ENCODE data around the gene PABPN1. TPM values are rescaled to one million over a fixed set of nuclear protein-coding genes. Genes with fewer than 3 reads are reported as not detected.

PABPN1 gene
- total and polyA plus RNA-seq, 9 of the 15 experiments (the other 6 are each of a cell fraction or from before 2014, with no cell fraction given): 32.6 to 388 (median 178) TPM

GRCh38 chr14:23294734-23295561 is 26.3 kb upstream of the PABPN1 start (continued):
- TF ChIP-seq, protein P1, sequence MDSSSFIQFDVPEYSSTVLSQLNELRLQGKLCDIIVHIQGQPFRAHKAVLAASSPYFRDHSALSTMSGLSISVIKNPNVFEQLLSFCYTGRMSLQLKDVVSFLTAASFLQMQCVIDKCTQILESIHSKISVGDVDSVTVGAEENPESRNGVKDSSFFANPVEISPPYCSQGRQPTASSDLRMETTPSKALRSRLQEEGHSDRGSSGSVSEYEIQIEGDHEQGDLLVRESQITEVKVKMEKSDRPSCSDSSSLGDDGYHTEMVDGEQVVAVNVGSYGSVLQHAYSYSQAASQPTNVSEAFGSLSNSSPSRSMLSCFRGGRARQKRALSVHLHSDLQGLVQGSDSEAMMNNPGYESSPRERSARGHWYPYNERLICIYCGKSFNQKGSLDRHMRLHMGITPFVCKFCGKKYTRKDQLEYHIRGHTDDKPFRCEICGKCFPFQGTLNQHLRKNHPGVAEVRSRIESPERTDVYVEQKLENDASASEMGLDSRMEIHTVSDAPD (CRISPR knock-in tag; IDR thresholded peaks at IDR 0.05): no peak
- TF ChIP-seq, protein P2, sequence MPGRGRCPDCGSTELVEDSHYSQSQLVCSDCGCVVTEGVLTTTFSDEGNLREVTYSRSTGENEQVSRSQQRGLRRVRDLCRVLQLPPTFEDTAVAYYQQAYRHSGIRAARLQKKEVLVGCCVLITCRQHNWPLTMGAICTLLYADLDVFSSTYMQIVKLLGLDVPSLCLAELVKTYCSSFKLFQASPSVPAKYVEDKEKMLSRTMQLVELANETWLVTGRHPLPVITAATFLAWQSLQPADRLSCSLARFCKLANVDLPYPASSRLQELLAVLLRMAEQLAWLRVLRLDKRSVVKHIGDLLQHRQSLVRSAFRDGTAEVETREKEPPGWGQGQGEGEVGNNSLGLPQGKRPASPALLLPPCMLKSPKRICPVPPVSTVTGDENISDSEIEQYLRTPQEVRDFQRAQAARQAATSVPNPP (IDR thresholded peaks at IDR 0.05; ENCODE audit: borderline replicate concordance, insufficient read depth, insufficient read length): no peak
- TF ChIP-seq RERE (CRISPR knock-in tag; IDR thresholded peaks at IDR 0.05; ENCODE audit: borderline replicate concordance) (no peak), ZBTB5 (IDR thresholded peaks at IDR 0.05) (no peak; the same call in 1 of the 2 replicates), ZNF586 (CRISPR knock-in tag; conservative IDR thresholded peaks at IDR 0.05) (no peak), IRF2 (CRISPR knock-in tag; IDR thresholded peaks at IDR 0.05) (no peak), FOXJ2 (tag; IDR thresholded peaks at IDR 0.05) (no peak), NRF1 (conservative IDR thresholded peaks at IDR 0.05 in 1 of 2, IDR thresholded peaks at IDR 0.05 in 1 of 2) (0 out of 4 replicates have a peak, but pooled peaks of 1 of the 2 experiments have one; percentile 12), FOXO4 (CRISPR knock-in tag; IDR thresholded peaks at IDR 0.05) (no peak), BRD4 (IDR thresholded peaks at IDR 0.05) (no peak), KLF10 (CRISPR knock-in tag; IDR thresholded peaks at IDR 0.05) (no peak), ZBTB8A (IDR thresholded peaks at IDR 0.05; ENCODE audit: partially characterized antibody) (no peak)
- TF ChIP-seq, protein P3, sequence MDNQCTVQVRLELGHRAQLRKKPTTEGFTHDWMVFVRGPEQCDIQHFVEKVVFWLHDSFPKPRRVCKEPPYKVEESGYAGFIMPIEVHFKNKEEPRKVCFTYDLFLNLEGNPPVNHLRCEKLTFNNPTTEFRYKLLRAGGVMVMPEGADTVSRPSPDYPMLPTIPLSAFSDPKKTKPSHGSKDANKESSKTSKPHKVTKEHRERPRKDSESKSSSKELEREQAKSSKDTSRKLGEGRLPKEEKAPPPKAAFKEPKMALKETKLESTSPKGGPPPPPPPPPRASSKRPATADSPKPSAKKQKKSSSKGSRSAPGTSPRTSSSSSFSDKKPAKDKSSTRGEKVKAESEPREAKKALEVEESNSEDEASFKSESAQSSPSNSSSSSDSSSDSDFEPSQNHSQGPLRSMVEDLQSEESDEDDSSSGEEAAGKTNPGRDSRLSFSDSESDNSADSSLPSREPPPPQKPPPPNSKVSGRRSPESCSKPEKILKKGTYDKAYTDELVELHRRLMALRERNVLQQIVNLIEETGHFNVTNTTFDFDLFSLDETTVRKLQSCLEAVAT (IDR thresholded peaks at IDR 0.05): peak; percentile 81 to 92; a peak in 3 of 4 replicates

Measured in K562 (cell line).